Epithelial cell of alveolus of lung (primary cell): ENCODE results near the gene ATP5F1D. TPM values are rescaled to one million over a fixed set of nuclear protein-coding genes. Genes with fewer than 3 reads are reported as not detected.

Source experiments
- total RNA-seq: library from RNA; depleted of rRNA; stranded (reverse); fragments of >200 nt; gene quantifications from 2 replicates; pipeline ENCODE4 v1.2.1, GENCODE V29; 2015

The ATP5F1D gene
- 85.8 and 140 TPM in 2 replicates for total RNA-seq

GRCh38 chr19:1241417-1242095, at the start of gene ATP5F1D:
Gene ATP5F1D, plus strand, starts transcription at chr19:1241751. Its CDS starts 100 bp downstream, at chr19:1241851.

GRCh38 chr19:1205114-1206099, 36.1 kb upstream of the ATP5F1D start, which contains the start of gene STK11:
Gene STK11, plus strand, starts transcription at chr19:1205778. Its CDS starts 1,136 bp downstream, at chr19:1206914.

DNA sequence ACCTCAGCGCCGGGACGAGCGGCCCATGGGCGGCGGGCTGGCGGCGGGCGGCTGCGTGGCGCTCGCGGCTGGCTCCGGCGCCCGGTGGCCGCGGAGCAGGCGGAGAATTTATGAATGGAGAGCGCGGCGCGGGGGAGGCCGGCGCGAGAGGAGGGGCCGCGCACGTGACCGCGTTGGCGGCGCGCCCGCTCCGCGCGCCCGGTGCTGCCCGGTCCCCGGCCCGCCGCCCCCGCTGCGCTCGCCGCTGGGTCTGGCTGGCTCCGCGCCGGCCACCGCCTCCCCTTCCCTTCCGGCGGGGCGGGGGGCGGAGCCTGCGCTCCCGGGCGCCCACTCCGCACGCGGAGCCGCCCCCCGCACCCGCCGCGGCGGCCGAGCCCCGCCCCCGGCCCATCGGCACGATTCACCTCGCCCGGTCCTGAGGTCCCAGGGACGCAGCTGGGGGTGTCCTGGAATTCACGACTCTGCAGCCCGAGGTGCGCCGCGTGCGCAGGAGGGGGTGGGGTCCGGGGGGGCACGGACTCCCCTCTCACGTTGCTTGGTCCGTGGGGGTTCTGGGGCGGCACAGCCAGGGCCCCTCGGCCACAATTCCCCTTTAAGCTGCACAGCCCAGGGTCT, 3.7 kb upstream of the ATP5F1D start, which contains the start of gene CBARP:
TSS of gene CBARP (minus strand) at position 252 of the 615 bp plus-strand sequence. CDS start 1,905 bp downstream, outside the sequence.

GRCh38 chr19:1248139-1248785, 6.7 kb downstream of the ATP5F1D start, which contains the start of gene MIDN:
Gene MIDN, plus strand, starts transcription at chr19:1248583. Its CDS starts 1,714 bp downstream, at chr19:1250297.

DNA sequence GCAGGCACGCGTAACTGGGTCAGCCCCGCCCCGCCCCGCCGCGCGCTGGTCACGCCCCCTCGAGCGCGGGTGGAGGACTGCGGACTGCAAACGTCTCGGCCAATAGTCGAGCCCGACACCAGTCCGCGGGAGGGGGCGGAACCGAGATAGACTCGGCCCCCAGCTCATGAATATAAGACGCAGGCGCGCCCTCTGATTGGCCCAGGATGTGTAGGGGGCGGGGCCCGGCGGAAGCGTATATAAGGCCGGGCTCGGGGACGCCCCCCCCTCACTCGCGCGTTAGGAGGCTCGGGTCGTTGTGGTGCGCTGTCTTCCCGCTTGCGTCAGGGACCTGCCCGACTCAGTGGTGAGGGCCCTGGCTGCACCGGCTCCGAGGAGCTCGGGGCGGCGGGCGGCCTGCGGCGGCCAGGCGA, 27.5 kb downstream of the ATP5F1D start, which contains the start of gene CIRBP:
TSS of gene CIRBP (plus strand) at position 268 of the 413 bp plus-strand sequence. CDS start 1,602 bp downstream, outside the sequence.

DNA sequence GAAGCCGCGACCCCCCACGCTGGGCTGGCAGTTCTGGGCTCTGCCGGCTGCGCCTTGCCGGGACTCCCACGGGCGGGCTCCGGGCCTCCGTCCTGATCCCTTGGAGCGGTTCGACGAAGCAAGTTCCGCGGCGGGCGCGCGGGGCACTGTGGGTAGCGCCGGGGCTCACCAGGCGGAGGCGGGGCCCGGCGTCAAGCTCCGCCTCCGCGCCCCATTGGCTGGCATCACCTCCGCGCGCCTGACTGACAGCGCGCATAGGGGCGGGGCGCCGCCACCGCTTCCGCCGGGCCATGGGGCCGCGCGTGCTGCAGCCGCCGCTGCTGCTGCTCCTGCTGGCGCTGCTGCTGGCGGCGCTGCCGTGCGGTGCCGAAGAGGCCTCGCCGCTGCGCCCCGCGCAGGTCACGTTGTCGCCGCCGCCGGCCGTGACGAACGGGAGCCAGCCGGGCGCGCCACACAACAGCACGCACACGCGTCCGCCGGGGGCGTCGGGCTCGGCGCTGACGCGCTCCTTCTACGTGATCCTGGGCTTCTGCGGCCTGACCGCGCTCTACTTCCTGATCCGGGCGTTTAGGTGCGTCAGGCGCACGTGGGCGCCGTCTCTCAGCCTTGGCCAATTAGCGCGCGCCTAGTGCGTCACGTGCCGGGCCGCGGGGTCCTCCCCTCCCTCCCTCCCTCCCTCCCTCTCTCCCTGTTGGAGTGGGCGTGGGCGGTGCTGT, 33.9 kb downstream of the ATP5F1D start, which contains the start of gene FAM174C:
TSS of gene FAM174C (plus strand) at position 271 of the 716 bp plus-strand sequence. CDS start at position 291, 20 bp downstream.

GRCh38 chr19:1285737-1286360, 44.3 kb downstream of the ATP5F1D start, which contains the start of gene EFNA2:
Gene EFNA2, plus strand, starts transcription at chr19:1285873. Its CDS starts 296 bp downstream, at chr19:1286169.

Other genes with a start within 250 kb of the ATP5F1D start
- 1.6 and 2.0 TPM in 2 replicates for gene GRIN3B, start 241.3 kb upstream of the ATP5F1D start, total RNA-seq
- gene TMEM259, start 220.6 kb upstream of the ATP5F1D start, total RNA-seq: 126 and 158 TPM in 2 replicates
- gene RNU6-2, start 220.2 kb upstream of the ATP5F1D start, total RNA-seq: not detected in 2 replicates
- 265 and 382 TPM in 2 replicates for gene CNN2, start 215.1 kb upstream of the ATP5F1D start, total RNA-seq
- gene ABCA7, start 201.6 kb upstream of the ATP5F1D start, total RNA-seq: 1.9 and 3.3 TPM in 2 replicates
- gene ARHGAP45, start 174.6 kb upstream of the ATP5F1D start, total RNA-seq: 3.4 and 4.5 TPM in 2 replicates
- gene POLR2E, start 146.4 kb upstream of the ATP5F1D start, total RNA-seq: 207 and 220 TPM in 2 replicates
- gene GPX4, start 137.8 kb upstream of the ATP5F1D start, total RNA-seq: 357 and 567 TPM in 2 replicates
- gene SBNO2, start 67.5 kb upstream of the ATP5F1D start, total RNA-seq: 33.7 and 63.0 TPM in 2 replicates
- 63.7 and 77.8 TPM in 2 replicates for gene STK11, start 36.0 kb upstream of the ATP5F1D start, total RNA-seq
- gene CBARP, start 3.7 kb upstream of the ATP5F1D start, total RNA-seq: 1.9 and 4.5 TPM in 2 replicates
- 25.0 and 75.9 TPM in 2 replicates for gene MIDN, start 6.8 kb downstream of the ATP5F1D start, total RNA-seq
- 239 and 297 TPM in 2 replicates for gene CIRBP, start 27.6 kb downstream of the ATP5F1D start, total RNA-seq
- gene FAM174C, start 33.8 kb downstream of the ATP5F1D start, total RNA-seq: 57.6 and 62.4 TPM in 2 replicates
- gene EFNA2, start 44.1 kb downstream of the ATP5F1D start, total RNA-seq: not detected in 2 replicates
- gene NDUFS7, start 142.2 kb downstream of the ATP5F1D start, total RNA-seq: 129 and 170 TPM in 2 replicates
- 62.0 and 67.4 TPM in 2 replicates for gene GAMT, start 159.8 kb downstream of the ATP5F1D start, total RNA-seq
- 55.4 and 72.5 TPM in 2 replicates for gene DAZAP1, start 165.8 kb downstream of the ATP5F1D start, total RNA-seq
- gene RPS15, start 196.6 kb downstream of the ATP5F1D start, total RNA-seq: 2,162 and 4,639 TPM in 2 replicates
- gene APC2, start 208.4 kb downstream of the ATP5F1D start, total RNA-seq: under 0.01 and 0.16 TPM in 2 replicates
- 36.5 and 39.2 TPM in 2 replicates for gene C19orf25, start 237.5 kb downstream of the ATP5F1D start, total RNA-seq
- gene PCSK4, start 248.6 kb downstream of the ATP5F1D start, total RNA-seq: 0.52 and 2.9 TPM in 2 replicates
- 2.7 and 2.8 TPM in 2 replicates for gene REEP6, start 249.4 kb downstream of the ATP5F1D start, total RNA-seq